WTC11 (cell line): ENCODE results near the gene RELB. TPM values are rescaled to one million over a fixed set of nuclear protein-coding genes. Genes with fewer than 3 reads are reported as not detected.
A peak's percentile ranks its signal among the peaks of the same experiment; 100 is the strongest.

Source experiments
- ATF3 ChIP-seq: sonication (generic); formaldehyde crosslinking; conservative IDR thresholded peaks from 2 replicates; pipeline ENCODE4 v1.8.1; 2022; ENCODE audit warnings: mild to moderate bottlenecking, missing genetic modification reagents
- ESRRA ChIP-seq: sonication (generic); formaldehyde crosslinking; IDR thresholded peaks from 2 replicates; pipeline ENCODE4 v1.8.1; 2022; ENCODE audit warnings: mild to moderate bottlenecking, missing genetic modification reagents, borderline replicate concordance
- FOXK1 ChIP-seq: sonication (generic); formaldehyde crosslinking; IDR thresholded peaks from 2 replicates; pipeline ENCODE4 v1.8.0; 2022; ENCODE audit warnings: mild to moderate bottlenecking, moderate library complexity, missing genetic modification reagents
- JAZF1 ChIP-seq: fragments of 250-450 bp; sonication (Bioruptor Pico); IDR thresholded peaks from 2 replicates; pipeline ENCODE4 v1.9.0; 2021; ENCODE audit warnings: moderate library complexity, mild to moderate bottlenecking, inconsistent platforms
- NR1H2 ChIP-seq: sonication (generic); formaldehyde crosslinking; IDR thresholded peaks from 2 replicates; pipeline ENCODE4 v1.9.0; 2021; ENCODE audit warnings: mild to moderate bottlenecking, moderate library complexity, missing genetic modification reagents
- PREB ChIP-seq: sonication (generic); formaldehyde crosslinking; IDR thresholded peaks from 2 replicates; pipeline ENCODE4 v1.8.1; 2022; ENCODE audit warnings: mild to moderate bottlenecking, missing genetic modification reagents, moderate library complexity, borderline replicate concordance
- RORB ChIP-seq: fragments of 250-450 bp; sonication (Bioruptor Pico); IDR thresholded peaks from 2 replicates; pipeline ENCODE4 v1.9.0; 2021; ENCODE audit warnings: mild to moderate bottlenecking
- TCF7 ChIP-seq: sonication (generic); formaldehyde crosslinking; IDR thresholded peaks from 2 replicates; pipeline ENCODE4 v1.8.0; 2022; ENCODE audit warnings: mild to moderate bottlenecking, low read depth, missing genetic modification reagents, moderate library complexity
- ZNF138 ChIP-seq: sonication (generic); formaldehyde crosslinking; conservative IDR thresholded peaks from 2 replicates; pipeline ENCODE4 v1.8.1; 2022; ENCODE audit warnings: mild to moderate bottlenecking, moderate library complexity, missing genetic modification reagents
- ZNF281 ChIP-seq: sonication (generic); formaldehyde crosslinking; IDR thresholded peaks from 2 replicates; pipeline ENCODE4 v1.8.0; 2023; ENCODE audit warnings: mild to moderate bottlenecking, missing genetic modification reagents
- ZNF396 ChIP-seq: fragments of 250-450 bp; sonication (Bioruptor Pico); IDR thresholded peaks from 2 replicates; pipeline ENCODE4 v1.8.0; 2021; ENCODE audit warnings: mild to moderate bottlenecking, moderate library complexity, borderline replicate concordance
- total RNA-seq: library from RNA; stranded (reverse); gene quantifications from 3 replicates; pipeline ENCODE4 v1.2.3, GENCODE V29; 2021
- TF ChIP-seq, protein P1 (sequence below): sonication (generic); formaldehyde crosslinking; IDR thresholded peaks from 2 replicates; pipeline ENCODE4 v1.8.1; 2022; ENCODE audit warnings: low read depth, missing genetic modification reagents, borderline replicate concordance
- TF ChIP-seq, protein P2 (sequence below): sonication (generic); formaldehyde crosslinking; IDR thresholded peaks from 2 replicates; pipeline ENCODE4 v1.8.1; 2022; ENCODE audit warnings: missing genetic modification reagents, borderline replicate concordance
- TF ChIP-seq, protein P3 (sequence below): sonication (generic); formaldehyde crosslinking; IDR thresholded peaks from 2 replicates; pipeline ENCODE4 v1.8.0; 2022; ENCODE audit warnings: mild to moderate bottlenecking, missing genetic modification reagents
- TF ChIP-seq, protein P4 (sequence below): fragments of 250-450 bp; sonication (Bioruptor Pico); IDR thresholded peaks from 2 replicates; pipeline ENCODE4 v1.9.0; 2021; ENCODE audit warnings: moderate library complexity, mild to moderate bottlenecking, inconsistent platforms, borderline replicate concordance

The RELB gene
- total RNA-seq, 1 experiment from 2014 or later = 8.9 TPM

- TF ChIP-seq ATF3 (CRISPR knock-in tag) (no peak), ESRRA (CRISPR knock-in tag) (no peak; the same call in 1 of the 2 replicates), JAZF1 (CRISPR knock-in tag) (no peak), PREB (CRISPR knock-in tag) (no peak), NR1H2 (CRISPR knock-in tag) (no peak), ZNF138 (CRISPR knock-in tag) (no peak), ZNF396 (CRISPR knock-in tag) (no peak), TCF7 (CRISPR knock-in tag) (no peak), RORB (CRISPR knock-in tag) (no peak), FOXK1 (peak; percentile 84), ZNF281 (CRISPR knock-in tag) (no peak)
- TF ChIP-seq, protein P1, sequence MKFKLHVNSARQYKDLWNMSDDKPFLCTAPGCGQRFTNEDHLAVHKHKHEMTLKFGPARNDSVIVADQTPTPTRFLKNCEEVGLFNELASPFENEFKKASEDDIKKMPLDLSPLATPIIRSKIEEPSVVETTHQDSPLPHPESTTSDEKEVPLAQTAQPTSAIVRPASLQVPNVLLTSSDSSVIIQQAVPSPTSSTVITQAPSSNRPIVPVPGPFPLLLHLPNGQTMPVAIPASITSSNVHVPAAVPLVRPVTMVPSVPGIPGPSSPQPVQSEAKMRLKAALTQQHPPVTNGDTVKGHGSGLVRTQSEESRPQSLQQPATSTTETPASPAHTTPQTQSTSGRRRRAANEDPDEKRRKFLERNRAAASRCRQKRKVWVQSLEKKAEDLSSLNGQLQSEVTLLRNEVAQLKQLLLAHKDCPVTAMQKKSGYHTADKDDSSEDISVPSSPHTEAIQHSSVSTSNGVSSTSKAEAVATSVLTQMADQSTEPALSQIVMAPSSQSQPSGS (CRISPR knock-in tag) = no peak
- TF ChIP-seq, protein P2, sequence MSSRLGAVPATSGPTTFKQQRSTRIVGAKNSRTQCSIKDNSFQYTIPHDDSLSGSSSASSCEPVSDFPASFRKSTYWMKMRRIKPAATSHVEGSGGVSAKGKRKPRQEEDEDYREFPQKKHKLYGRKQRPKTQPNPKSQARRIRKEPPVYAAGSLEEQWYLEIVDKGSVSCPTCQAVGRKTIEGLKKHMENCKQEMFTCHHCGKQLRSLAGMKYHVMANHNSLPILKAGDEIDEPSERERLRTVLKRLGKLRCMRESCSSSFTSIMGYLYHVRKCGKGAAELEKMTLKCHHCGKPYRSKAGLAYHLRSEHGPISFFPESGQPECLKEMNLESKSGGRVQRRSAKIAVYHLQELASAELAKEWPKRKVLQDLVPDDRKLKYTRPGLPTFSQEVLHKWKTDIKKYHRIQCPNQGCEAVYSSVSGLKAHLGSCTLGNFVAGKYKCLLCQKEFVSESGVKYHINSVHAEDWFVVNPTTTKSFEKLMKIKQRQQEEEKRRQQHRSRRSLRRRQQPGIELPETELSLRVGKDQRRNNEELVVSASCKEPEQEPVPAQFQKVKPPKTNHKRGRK (CRISPR knock-in tag) = no peak
- TF ChIP-seq, protein P3, sequence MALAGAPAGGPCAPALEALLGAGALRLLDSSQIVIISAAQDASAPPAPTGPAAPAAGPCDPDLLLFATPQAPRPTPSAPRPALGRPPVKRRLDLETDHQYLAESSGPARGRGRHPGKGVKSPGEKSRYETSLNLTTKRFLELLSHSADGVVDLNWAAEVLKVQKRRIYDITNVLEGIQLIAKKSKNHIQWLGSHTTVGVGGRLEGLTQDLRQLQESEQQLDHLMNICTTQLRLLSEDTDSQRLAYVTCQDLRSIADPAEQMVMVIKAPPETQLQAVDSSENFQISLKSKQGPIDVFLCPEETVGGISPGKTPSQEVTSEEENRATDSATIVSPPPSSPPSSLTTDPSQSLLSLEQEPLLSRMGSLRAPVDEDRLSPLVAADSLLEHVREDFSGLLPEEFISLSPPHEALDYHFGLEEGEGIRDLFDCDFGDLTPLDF = no peak
- TF ChIP-seq, protein P4, sequence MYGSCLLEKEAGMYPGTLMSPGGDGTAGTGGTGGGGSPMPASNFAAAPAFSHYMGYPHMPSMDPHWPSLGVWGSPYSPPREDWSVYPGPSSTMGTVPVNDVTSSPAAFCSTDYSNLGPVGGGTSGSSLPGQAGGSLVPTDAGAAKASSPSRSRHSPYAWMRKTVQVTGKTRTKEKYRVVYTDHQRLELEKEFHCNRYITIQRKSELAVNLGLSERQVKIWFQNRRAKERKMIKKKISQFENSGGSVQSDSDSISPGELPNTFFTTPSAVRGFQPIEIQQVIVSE (CRISPR knock-in tag) = no peak
- TF ChIP-seq, all 79 proteins: peak for 11
These were observed 46.4 kb upstream of the RELB start, which contains the start of gene CLPTM1 (continued) for GRCh38 chr19:44954649-44955504.
